Measurements from ENCODE around the gene TRIM40. TPM values are rescaled to one million over a fixed set of nuclear protein-coding genes. Genes with fewer than 3 reads are reported as not detected.

The TRIM40 gene
- total and polyA plus RNA-seq, 2 of the 13 experiments (the other 11 are each of a cell fraction or from before 2014, with no cell fraction given): 0.58 TPM; not detected in 1

- no peak for FAIRE-seq
- no peaks in the 10 kb centered on the region for H3K9me3 ChIP-seq (ENCODE audit: low read length)
- intact Hi-C loops (cut with micrococcal nuclease; ENCODE audit: unreplicated experiment): no loop called here
- no peak overlapping the region; a peak in 1 of 6 replicates for H3K4me3 ChIP-seq (replicated peaks in 1 of 3; ENCODE audit: insufficient read depth in 1 of 3, low read depth in 2 of 3, low read length in 3 of 3)
- H3K9ac ChIP-seq (ENCODE audit: insufficient read depth, low read depth, low read length): no peak overlapping the region
- no peaks in the 10 kb centered on the region for H3K27me3 ChIP-seq (ENCODE audit: control insufficient read depth in 1 of 2, insufficient read depth in 2 of 2, low read length in 2 of 2)
- H2AFZ ChIP-seq (ENCODE audit: low read length): no peak overlapping the region
- WGBS (ENCODE audit: low lambda C conversion rate): 75% methylated on average over 2 of the region's 2 CpGs
- H3K79me2 ChIP-seq (ENCODE audit: insufficient read depth, low read length): no peaks in the 10 kb centered on the region
- TF ChIP-seq TGIF2 (CRISPR knock-in tag; IDR thresholded peaks at IDR 0.05) (0 out of 2 replicates have a peak, but pooled peaks have one; percentile 41), SSRP1 (CRISPR knock-in tag; IDR thresholded peaks at IDR 0.05) (0 out of 2 replicates have a peak, but pooled peaks have one; percentile 39), ARID5B (CRISPR knock-in tag; IDR thresholded peaks at IDR 0.05) (0 out of 2 replicates have a peak, but pooled peaks have one; percentile 16), ZNF235 (CRISPR knock-in tag; IDR thresholded peaks at IDR 0.05; ENCODE audit: borderline replicate concordance) (no peak)
- ChIA-PET CTCF (ENCODE audit: low intra/inter-chr PET ratio, low total read pairs) (no interaction called here), POLR2A (interaction anchor here (0.8 to 1.2 kb wide), 3 partner anchors 8 to 54 kb away, joined by 3 to 5 read pairs (median 5); partner anchors contain the start of gene TRIM40)
- BruUV-seq (replicated peaks): no TSS peak
- H3K4me2 ChIP-seq (ENCODE audit: low read depth, low read length): peak overlapping the region; percentile 57
- H3K4me1 ChIP-seq (ENCODE audit: insufficient read depth, low read length): peaks cover 70% of the 10 kb centered on the region
- no peak for ATAC-seq
- H3K36me3 ChIP-seq (replicated peaks in 1 of 2; ENCODE audit: control insufficient read depth in 1 of 2, insufficient read depth in 2 of 2, low read length in 2 of 2): no peaks in the 10 kb centered on the region
- DNase-seq (ENCODE audit: low spot score): no peak
- H3K27ac ChIP-seq (ENCODE audit: extremely low read length, insufficient read depth, low read length): no peak overlapping the region
- in situ Hi-C loops (cut with HindIII; ENCODE audit: extremely low pct_ligation_motif_present, low pct_unique_long_range_greater_than_20kb): no loop called here
- no peaks in the 10 kb centered on the region for H4K20me1 ChIP-seq (ENCODE audit: insufficient read depth, low read length)
These were observed 19.8 kb downstream of the TRIM40 start for GRCh38 chr6:30155520-30156261.

All from HepG2 (cell line).